ENCODE data around the gene LRRIQ4.

LRRIQ4 gene

GRCh38 chr3:169772305-169772896 is 40.3 kb upstream of the LRRIQ4 start:
- TF ChIP-seq, protein P1, sequence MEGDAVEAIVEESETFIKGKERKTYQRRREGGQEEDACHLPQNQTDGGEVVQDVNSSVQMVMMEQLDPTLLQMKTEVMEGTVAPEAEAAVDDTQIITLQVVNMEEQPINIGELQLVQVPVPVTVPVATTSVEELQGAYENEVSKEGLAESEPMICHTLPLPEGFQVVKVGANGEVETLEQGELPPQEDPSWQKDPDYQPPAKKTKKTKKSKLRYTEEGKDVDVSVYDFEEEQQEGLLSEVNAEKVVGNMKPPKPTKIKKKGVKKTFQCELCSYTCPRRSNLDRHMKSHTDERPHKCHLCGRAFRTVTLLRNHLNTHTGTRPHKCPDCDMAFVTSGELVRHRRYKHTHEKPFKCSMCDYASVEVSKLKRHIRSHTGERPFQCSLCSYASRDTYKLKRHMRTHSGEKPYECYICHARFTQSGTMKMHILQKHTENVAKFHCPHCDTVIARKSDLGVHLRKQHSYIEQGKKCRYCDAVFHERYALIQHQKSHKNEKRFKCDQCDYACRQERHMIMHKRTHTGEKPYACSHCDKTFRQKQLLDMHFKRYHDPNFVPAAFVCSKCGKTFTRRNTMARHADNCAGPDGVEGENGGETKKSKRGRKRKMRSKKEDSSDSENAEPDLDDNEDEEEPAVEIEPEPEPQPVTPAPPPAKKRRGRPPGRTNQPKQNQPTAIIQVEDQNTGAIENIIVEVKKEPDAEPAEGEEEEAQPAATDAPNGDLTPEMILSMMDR (IDR thresholded peaks at IDR 0.05; ENCODE audit: borderline replicate concordance, insufficient read depth, low read depth, low read length), result no peak

GRCh38 chr3:169772897-169773816 is 39.5 kb upstream of the LRRIQ4 start, which contains the start of gene MYNN:
Gene MYNN, plus strand, starts transcription at chr3:169773396. Its CDS starts 900 bp downstream, at chr3:169774296.
- TF ChIP-seq, protein P1 (IDR thresholded peaks at IDR 0.05; ENCODE audit: borderline replicate concordance, insufficient read depth, low read depth, low read length), result peak; percentile 24; the same call in 1 of the 2 replicates
- peak within 1 kb of the TSS; percentile 92 for H3K4me3 ChIP-seq (ENCODE audit: low read depth, low read length)

More at GRCh38 chr3:169772305-169772896, 40.3 kb upstream of the LRRIQ4 start:
- peak overlapping the region; percentile 92 for H3K4me3 ChIP-seq (ENCODE audit: low read depth, low read length)

DNA sequence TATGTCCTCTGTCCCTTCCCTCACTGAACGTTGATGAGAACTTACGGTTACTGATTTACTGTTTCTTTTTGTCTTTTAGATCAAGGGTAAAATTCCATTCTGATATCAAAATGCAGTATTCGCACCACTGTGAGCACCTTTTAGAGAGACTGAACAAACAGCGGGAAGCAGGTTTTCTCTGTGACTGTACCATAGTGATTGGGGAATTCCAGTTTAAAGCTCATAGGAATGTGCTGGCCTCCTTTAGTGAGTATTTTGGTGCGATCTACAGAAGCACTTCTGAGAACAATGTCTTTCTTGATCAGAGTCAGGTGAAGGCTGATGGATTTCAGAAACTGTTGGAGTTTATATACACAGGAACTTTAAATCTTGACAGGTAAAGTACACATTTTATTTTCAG is 38.5 kb upstream of the LRRIQ4 start:
- peak overlapping the region; percentile 92 for H3K4me3 ChIP-seq (ENCODE audit: low read depth, low read length)
- TF ChIP-seq, protein P1 (IDR thresholded peaks at IDR 0.05; ENCODE audit: borderline replicate concordance, insufficient read depth, low read depth, low read length), result no peak

GRCh38 chr3:169777822-169778221 is 34.8 kb upstream of the LRRIQ4 start:
- H3K4me3 ChIP-seq (ENCODE audit: low read depth, low read length), result no peak overlapping the region
- TF ChIP-seq, protein P1 (IDR thresholded peaks at IDR 0.05; ENCODE audit: borderline replicate concordance, insufficient read depth, low read depth, low read length), result no peak

DNA sequence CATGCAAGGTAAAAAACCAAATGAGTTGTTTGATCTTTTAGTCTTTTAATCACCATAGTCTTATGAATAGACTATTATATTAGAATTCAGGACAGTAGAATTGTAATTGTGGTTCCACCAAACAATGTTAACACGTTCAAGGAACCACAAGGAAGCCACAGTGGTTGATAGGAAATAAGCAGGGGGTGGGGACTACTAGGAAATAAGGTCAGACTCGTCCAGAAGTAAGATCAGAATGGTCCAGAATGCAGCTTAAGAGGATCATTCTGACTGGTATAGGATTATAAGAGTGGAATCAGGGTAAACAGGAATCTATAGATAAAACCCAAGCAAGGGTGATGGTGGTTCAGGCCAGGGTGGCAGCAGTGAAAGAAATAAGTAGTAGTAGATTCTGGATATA is 31.9 kb upstream of the LRRIQ4 start:
- H3K4me3 ChIP-seq (ENCODE audit: low read depth, low read length), result no peak overlapping the region
- TF ChIP-seq, protein P1 (IDR thresholded peaks at IDR 0.05; ENCODE audit: borderline replicate concordance, insufficient read depth, low read depth, low read length), result no peak

DNA sequence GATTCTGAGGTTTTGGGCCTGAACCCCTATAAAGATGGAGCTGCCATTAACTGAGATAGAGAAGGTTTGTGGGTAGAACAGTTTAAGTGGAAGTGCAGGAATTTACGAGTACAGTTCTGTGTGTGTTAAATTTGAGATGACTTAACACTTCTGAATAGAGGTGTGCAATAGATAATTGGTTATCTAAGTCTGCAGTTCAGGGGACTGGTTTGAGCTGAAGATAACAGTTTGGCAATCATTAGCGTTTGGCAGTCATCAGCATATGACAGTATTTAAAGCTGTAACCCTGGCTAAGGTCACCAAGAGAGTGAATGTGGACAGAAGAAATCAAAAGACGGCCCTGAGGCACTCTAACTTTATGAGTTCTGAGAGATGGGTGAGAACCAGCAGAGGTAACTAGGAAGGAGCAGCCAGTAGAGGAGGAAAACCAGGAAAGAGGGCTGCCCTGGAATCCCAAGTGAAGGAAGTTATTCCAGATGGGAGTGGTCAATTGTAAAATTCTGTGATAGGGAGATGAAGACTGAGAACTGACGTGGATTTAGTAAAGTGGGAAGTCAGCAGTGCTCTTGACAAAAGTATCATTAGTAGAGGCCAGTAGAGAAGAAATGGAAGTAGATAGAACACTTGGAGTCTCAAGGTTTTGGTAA is 31.3 kb upstream of the LRRIQ4 start:
- TF ChIP-seq, protein P1 (IDR thresholded peaks at IDR 0.05; ENCODE audit: borderline replicate concordance, insufficient read depth, low read depth, low read length), result no peak

More for the DNA sequence above, 31.3 kb upstream of the LRRIQ4 start:
- H3K4me3 ChIP-seq (ENCODE audit: low read depth, low read length), result no peak overlapping the region
